Smooth muscle cell (in vitro differentiated cells): ENCODE data around the gene PROM1. TPM values are rescaled to one million over a fixed set of nuclear protein-coding genes. Genes with fewer than 3 reads are reported as not detected.

ENCODE experiments used
- DNase-seq: peaks from one replicate; lab custom pipeline; 2025; ENCODE audit not compliant: unreplicated experiment; lab: John Stamatoyannopoulos, UW
- H2AFZ ChIP-seq: fragments of 200-600 bp; sonication (generic); 2 replicates; pipeline ENCODE4 v1.6.0; 2016; ENCODE audit warnings: antibody characterized with exemption, low read depth, mild to moderate bottlenecking
- H3F3A ChIP-seq: fragments of 200-600 bp; sonication (generic); 2 replicates; pipeline ENCODE4 v1.6.0; 2017; ENCODE audit warnings: antibody characterized with exemption, low read depth
- H3K27ac ChIP-seq: fragments of 200-600 bp; sonication (generic); 2 replicates; pipeline ENCODE4 v1.5.1; 2016; ENCODE audit warnings: low read depth, mild to moderate bottlenecking
- H3K27me3 ChIP-seq: fragments of 200-600 bp; sonication (generic); 2 replicates; pipeline ENCODE4 v1.6.1; 2016; ENCODE audit warnings: low read depth, mild to moderate bottlenecking
- H3K36me3 ChIP-seq: fragments of 200-600 bp; sonication (generic); 2 replicates; pipeline ENCODE4 v1.5.1; 2016; ENCODE audit warnings: low read depth
- H3K4me1 ChIP-seq: fragments of 200-600 bp; sonication (generic); 2 replicates; pipeline ENCODE4 v1.5.1; 2016; ENCODE audit warnings: low read depth
- H3K4me2 ChIP-seq: fragments of 200-600 bp; sonication (generic); 2 replicates; pipeline ENCODE4 v1.6.0; 2016; ENCODE audit warnings: mild to moderate bottlenecking
- H3K4me3 ChIP-seq: fragments of 200-600 bp; sonication (generic); 2 replicates; pipeline ENCODE4 v1.5.1; 2016; ENCODE audit warnings: mild to moderate bottlenecking
- H3K79me2 ChIP-seq: fragments of 200-600 bp; sonication (generic); 2 replicates; pipeline ENCODE4 v1.6.0; 2016; ENCODE audit warnings: low read depth, mild to moderate bottlenecking
- H3K9ac ChIP-seq: fragments of 200-600 bp; sonication (generic); 2 replicates; pipeline ENCODE4 v1.6.0; 2016; ENCODE audit warnings: low read depth
- H3K9me3 ChIP-seq: fragments of 200-600 bp; sonication (generic); replicated peaks from 2 replicates; pipeline ENCODE4 v1.5.1; 2016; ENCODE audit warnings: low read depth
- H4K20me1 ChIP-seq: fragments of 200-600 bp; sonication (generic); 2 replicates; pipeline ENCODE4 v1.6.0; 2016; ENCODE audit warnings: low read depth
- WGBS: methylation state at CpG from one replicate; pipeline ENCODE4 v1.1.7; 2016; ENCODE audit warnings: low lambda C conversion rate; 5-methylcytosine and 5-hydroxymethylcytosine counted together
- polyA plus RNA-seq: library from polyadenylated mRNA; unstranded; fragments of >200 nt; fragmentation: Nextera tagmentation; extraction: Ambion mirVana; gene quantifications from 2 replicates; pipeline ENCODE4 v1.2.1, GENCODE V29; 2016
- total RNA-seq: library from RNA; depleted of rRNA; stranded (reverse); fragments of >200 nt; gene quantifications from 2 replicates; pipeline ENCODE4 v1.2.3, GENCODE V29; 2014
- TF ChIP-seq, protein P1 (sequence below): fragments of 200-600 bp; sonication (generic); IDR thresholded peaks from 2 replicates; pipeline ENCODE4 v1.5.1; 2017; ENCODE audit warnings: borderline replicate concordance, mild to moderate bottlenecking, antibody characterized with exemption; ENCODE audit not compliant: insufficient read depth, poor library complexity, severe bottlenecking

PROM1 gene
- total and polyA plus RNA-seq, 2 experiments from 2014 or later = 0.56 to 1.7 TPM

DNA sequence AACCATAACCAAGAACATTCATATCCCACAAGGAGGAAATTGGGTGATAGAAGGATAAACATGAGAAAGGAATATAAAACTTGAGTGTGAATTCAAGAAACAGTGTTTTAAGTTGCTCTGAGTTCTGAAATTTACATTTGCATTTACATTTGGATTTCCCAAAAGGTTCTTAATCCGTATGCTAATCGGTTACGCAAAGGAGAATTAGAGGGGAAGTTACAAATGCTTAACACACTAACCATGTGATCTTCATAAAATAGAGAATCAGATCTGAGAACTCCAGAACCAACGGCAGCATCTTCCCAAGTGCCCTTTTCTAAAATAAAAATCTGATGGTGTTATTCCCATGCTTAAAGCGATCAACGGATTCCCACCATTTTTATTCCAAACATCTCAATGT is 48.0 kb downstream of the PROM1 start:
- Histone ChIP-seq H3K27ac (no peak overlapping the region), H3K79me2 (no peaks in the 10 kb centered on the region), H3K4me1 (peaks cover 15% of the 10 kb centered on the region), H3F3A (no peaks in the 10 kb centered on the region), H3K4me3 (no peak overlapping the region), H2AFZ (no peak overlapping the region), H3K36me3 (no peaks in the 10 kb centered on the region), H4K20me1 (no peaks in the 10 kb centered on the region), H3K4me2 (no peak overlapping the region), H3K9me3 (no peaks in the 10 kb centered on the region), H3K9ac (no peak overlapping the region), H3K27me3 (no peaks in the 10 kb centered on the region)
- DNase-seq = no peak
- WGBS = 94% methylated on average over 6 of the region's 6 CpGs
- TF ChIP-seq, protein P1, sequence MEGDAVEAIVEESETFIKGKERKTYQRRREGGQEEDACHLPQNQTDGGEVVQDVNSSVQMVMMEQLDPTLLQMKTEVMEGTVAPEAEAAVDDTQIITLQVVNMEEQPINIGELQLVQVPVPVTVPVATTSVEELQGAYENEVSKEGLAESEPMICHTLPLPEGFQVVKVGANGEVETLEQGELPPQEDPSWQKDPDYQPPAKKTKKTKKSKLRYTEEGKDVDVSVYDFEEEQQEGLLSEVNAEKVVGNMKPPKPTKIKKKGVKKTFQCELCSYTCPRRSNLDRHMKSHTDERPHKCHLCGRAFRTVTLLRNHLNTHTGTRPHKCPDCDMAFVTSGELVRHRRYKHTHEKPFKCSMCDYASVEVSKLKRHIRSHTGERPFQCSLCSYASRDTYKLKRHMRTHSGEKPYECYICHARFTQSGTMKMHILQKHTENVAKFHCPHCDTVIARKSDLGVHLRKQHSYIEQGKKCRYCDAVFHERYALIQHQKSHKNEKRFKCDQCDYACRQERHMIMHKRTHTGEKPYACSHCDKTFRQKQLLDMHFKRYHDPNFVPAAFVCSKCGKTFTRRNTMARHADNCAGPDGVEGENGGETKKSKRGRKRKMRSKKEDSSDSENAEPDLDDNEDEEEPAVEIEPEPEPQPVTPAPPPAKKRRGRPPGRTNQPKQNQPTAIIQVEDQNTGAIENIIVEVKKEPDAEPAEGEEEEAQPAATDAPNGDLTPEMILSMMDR = no peak

DNA sequence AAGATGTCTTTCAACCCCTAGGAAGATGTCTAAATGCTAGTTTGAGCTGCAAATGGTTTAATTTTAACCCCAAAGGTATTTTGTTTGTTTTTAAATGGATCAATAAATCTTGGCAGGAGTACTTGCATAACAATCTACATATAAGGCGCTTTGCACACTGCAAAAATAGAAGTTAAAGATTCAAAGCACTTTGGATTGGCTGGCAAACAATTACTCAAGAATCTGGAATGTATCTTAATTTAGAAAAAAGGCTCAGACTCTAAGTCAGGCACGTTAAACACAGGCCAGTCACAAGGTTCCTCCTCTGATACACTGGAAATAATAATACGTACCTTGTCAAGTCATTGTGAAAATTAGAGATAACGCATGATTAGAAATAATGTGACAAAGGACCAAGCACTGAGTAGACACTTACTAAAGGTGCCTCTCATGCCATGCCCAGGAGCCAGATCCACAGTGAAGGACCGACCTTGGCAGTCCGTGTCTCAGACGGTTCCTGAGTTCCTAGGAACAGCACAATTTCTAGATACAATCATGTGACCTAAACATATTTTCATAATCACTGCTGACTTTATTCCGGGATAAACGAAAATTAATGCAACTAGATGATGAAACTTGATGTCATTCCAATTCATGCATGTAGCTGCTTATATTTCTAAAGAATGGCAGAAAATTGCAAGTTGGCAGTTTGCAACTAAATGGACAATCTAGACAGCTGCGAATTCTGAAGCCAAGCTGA is 49.6 kb downstream of the PROM1 start:
- Histone ChIP-seq H3K4me1 (peaks cover 23% of the 10 kb centered on the region), H3K9ac (no peak overlapping the region), H3K27ac (no peak overlapping the region), H3K9me3 (no peaks in the 10 kb centered on the region), H2AFZ (no peak overlapping the region), H3K27me3 (no peaks in the 10 kb centered on the region), H3K36me3 (no peaks in the 10 kb centered on the region), H3K79me2 (no peaks in the 10 kb centered on the region), H3K4me2 (peak overlapping the region; percentile 5), H4K20me1 (no peaks in the 10 kb centered on the region), H3K4me3 (no peak overlapping the region), H3F3A (no peaks in the 10 kb centered on the region)
- TF ChIP-seq, protein P1 = no peak
- 67% methylated on average over 10 of the region's 10 CpGs for WGBS
- DNase-seq = no peak

DNA sequence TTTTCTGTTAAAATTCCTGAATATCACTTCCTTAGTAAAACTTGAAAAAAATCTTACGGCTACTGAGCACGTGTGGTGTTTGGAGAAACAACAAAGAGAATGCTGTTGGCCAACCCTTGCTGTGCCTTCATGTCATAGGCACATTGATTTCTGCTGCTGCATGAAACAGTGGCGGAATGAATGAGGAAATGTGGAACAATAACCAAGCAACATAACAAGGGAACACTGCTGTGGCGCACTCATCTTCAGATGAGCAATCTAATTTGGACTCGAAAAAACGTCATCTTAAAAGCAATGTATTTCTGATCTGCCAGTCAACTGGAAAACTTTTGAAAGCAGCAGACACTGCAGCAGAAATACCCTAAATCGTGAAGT is 51.4 kb downstream of the PROM1 start:
- 69% methylated on average over 7 of the region's 7 CpGs for WGBS
- Histone ChIP-seq H4K20me1 (no peaks in the 10 kb centered on the region), H3K27me3 (no peaks in the 10 kb centered on the region), H3K9ac (no peak overlapping the region), H3K27ac (no peak overlapping the region), H3K4me1 (peaks cover 23% of the 10 kb centered on the region), H2AFZ (no peak overlapping the region), H3K4me3 (no peak overlapping the region), H3F3A (no peaks in the 10 kb centered on the region), H3K9me3 (no peaks in the 10 kb centered on the region), H3K4me2 (peak overlapping the region; percentile 5), H3K36me3 (no peaks in the 10 kb centered on the region), H3K79me2 (no peaks in the 10 kb centered on the region)
- DNase-seq = no peak
- TF ChIP-seq, protein P1 = no peak
